DMS53 treated with DMSO at 0.1 percent for 48 hours (cell line): ENCODE data around the gene BMPR2.
A peak's percentile ranks its signal among the peaks of the same experiment; 100 is the strongest.
"Not testable (repeated sequence)": the region's sequence is repeated elsewhere in the genome, so short reads cannot be mapped to it uniquely, and the experiment has no call there.

Experiments
- DNase-seq: peaks from one replicate; lab custom pipeline; 2025; ENCODE audit not compliant: unreplicated experiment; lab: John Stamatoyannopoulos, UW

The BMPR2 gene

DNA sequence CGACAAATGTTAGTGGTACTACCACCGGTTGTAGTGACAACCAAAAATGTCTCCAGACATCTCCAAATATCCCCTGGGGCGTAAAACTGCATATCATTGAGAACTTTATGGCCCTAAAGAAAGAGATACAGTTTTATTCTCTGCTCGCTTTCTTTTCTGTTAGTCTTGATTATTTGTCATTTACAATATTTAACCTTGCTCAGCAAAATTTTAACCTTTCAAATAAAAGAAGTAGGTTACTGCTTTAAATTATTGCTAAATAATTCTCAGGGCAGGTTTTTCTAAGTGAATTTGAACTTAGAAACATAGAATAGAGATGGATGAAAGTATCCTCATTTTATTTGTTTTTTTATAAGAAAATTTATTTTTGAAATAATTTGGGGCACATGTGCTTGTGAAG, 67.9 kb downstream of the BMPR2 start:
- no peak for DNase-seq

GRCh38 chr2:202449344-202449743, 73.2 kb downstream of the BMPR2 start:
- DNase-seq, result no peak

DNA sequence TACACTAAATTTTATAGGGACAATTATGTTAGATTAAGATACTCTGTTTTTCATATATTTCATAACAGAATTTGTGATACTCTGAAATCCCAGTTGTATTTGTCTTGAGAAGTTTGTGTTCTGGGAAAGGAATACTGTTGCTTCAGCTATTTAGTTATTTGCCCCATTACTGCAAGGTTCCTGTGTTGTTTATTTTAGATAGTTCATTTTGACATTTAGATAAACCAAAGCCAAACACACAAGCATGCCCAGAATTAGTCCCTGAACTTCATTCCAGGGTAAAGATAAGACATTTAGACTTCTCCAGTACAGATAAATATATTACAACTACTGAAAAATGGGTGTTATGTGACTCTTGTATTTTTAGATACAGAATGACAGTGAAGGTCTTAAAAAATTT, 74.7 kb downstream of the BMPR2 start:
- DNase-seq, result no peak

DNA sequence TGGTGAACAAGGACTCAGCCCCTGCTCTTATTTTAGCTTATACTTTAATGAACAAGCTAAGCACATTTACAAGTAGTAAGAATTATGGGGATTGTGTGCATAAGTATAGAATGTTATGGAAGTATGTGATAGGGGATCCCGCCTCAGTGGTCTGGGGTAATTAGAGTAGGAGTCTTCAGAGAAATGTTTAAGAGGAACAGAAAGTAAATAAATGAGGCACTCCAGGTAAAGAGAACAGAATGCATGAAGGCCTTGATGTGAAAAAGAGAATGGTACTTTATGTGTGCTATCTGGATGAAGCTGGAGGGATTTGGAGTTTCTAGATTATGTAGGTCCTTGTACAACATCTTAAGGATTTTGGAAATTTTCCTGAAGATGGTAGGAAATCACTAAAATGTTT, 76.6 kb downstream of the BMPR2 start:
- DNase-seq, result no peak

- no peak for DNase-seq
Measured at GRCh38 chr2:202454536-202454935, 78.4 kb downstream of the BMPR2 start.

- no peak for DNase-seq
Measured at GRCh38 chr2:202455114-202455513, 79.0 kb downstream of the BMPR2 start.

DNA sequence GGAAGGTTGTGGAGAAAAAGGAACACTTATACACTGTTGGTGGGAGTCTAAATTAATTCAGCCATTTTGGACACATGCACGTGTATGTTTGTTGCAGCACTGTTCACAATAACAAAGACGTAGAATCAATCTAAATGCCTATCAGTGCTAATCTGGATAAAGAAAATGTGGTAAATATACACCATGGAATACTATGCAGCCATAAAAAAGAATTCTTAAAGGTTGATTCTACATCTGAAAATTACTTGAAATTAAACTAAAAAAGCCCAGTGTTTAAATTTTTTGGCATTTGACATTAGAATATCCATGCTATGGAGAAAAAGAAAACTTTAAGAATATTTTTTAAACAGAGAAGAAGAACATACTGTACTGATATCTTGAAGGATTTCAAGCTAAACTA, 84.0 kb downstream of the BMPR2 start:
- DNase-seq, result no peak

DNA sequence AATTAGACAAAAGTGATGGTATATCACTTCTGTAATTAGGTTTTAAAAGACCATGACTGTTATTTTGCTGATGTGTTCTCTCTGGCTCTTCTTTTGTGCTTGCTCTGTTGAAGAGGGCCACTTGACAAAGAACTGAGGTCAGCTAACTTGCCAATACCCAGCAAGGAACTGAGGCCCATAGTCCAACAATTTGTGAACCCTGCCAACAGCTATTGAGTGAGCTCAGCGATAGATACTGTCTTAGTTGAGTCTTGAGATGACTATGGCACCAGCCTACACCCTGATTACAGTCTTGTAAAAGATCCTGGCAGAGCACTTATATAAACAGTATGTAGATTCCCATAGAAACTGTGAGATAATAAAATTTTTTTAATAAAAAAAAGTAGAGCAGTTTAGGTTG, 103.0 kb downstream of the BMPR2 start:
- DNase-seq, result no peak

DNA sequence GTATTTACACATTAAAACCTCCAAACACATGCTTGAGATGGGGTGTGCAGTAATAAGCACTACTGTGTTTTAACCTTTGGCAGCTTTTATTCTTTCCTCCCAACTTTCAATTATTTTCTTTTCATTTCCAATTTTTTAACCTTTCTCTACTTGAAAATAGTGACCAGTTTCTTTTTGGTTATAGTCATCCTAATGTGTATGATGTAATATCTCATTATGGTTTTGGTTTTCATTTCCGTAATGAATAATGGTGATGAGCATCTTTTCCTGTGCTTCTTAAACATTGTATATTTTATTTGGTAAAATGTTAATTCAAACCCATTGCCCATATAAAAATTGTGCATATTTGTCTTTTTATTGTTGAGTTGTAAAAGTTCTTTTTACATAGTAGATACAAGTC, 103.5 kb downstream of the BMPR2 start:
- no peak for DNase-seq

- no peak for DNase-seq
Measured at GRCh38 chr2:202486351-202486750, 110.2 kb downstream of the BMPR2 start.

DNA sequence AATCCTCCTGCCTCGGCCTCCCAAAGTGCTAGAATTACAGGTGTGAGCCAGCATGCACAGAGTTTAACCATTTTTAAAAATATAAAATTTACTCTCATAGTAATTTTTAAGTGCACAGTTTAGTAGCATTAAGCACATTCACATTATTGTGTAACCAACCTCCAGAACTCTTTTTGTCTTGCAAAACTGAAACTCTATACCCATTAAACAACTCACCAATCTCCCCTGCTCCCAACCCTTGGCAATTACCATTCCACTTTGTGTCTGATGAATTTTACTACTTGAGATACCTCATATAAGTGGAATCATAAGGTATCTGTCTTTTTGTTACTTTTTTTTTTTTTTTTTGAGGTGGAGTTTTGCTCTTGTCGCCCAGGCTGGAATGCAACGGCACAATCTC, 112.5 kb downstream of the BMPR2 start:
- no peak for DNase-seq

GRCh38 chr2:202490479-202490878, 114.4 kb downstream of the BMPR2 start:
- DNase-seq, result no peak

- DNase-seq, result no peak
Measured at GRCh38 chr2:202491514-202491913, 115.4 kb downstream of the BMPR2 start.

- DNase-seq, result peak; percentile 86
Measured at GRCh38 chr2:202494300-202495229, 118.4 kb downstream of the BMPR2 start.

DNA sequence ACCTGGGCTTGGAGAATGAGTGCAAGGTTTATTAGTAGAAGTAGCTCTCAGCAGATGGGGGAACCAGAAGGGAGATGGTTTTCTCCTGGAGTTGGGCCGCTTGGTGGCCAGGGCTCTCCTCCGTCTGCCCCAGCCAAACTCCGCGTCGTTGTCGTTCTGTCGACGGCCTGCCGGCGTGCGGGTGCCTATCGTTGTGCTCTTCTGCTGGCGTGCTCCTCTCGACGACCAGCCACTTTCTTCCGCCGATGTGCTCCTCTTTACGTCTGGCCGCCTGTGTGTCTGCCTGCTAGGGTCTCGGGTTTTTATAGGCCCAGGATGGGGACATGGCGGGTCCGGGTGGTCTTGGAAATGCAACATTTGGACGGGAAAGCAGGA, 119.1 kb downstream of the BMPR2 start:
- DNase-seq, result no peak

GRCh38 chr2:202496835-202497472, 120.8 kb downstream of the BMPR2 start:
- DNase-seq, result not testable (repeated sequence)

- DNase-seq, result not testable (repeated sequence)
Measured at GRCh38 chr2:202497473-202497866, 121.3 kb downstream of the BMPR2 start.

DNA sequence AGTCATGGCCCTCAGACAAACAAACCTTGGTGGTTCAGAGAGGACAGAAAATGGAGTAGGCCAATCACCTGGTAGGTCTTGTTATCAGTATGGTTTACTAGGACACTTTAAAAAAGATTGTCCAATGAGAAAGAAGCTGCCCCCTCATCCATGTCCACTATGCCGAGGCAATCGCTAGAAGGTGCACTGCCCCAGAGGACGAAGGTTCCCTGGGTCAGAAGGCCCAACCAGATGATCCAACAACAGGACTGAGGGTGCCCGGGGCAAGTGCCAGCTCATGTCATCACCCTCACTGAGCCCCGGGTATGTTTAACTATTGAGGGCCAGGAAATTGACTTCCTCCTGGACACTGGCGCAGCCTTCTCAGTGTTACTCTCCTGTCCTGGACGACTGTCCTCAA, 123.7 kb downstream of the BMPR2 start:
- not testable (repeated sequence) for DNase-seq

DNA sequence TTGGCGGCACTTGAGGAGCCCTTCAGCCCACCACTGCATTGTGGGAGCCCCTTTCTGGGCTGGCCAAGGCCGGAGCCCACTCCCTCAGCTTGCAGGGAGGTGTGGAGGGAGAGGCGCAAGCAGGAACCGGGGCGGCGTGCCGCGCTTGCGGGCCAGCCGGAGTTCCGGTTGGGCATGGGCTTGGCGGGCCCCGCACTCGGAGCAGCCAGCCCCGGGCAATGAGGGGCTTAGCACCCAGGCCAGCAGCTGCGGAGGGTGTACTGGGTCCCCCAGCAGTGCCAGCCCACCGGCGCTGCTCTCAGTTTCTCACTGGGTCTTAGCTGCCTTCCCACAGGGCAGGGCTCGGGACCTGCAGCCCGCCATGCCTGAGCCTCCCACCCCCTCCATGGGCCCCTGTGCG, 127.1 kb downstream of the BMPR2 start:
- DNase-seq, result not testable (repeated sequence)

DNA sequence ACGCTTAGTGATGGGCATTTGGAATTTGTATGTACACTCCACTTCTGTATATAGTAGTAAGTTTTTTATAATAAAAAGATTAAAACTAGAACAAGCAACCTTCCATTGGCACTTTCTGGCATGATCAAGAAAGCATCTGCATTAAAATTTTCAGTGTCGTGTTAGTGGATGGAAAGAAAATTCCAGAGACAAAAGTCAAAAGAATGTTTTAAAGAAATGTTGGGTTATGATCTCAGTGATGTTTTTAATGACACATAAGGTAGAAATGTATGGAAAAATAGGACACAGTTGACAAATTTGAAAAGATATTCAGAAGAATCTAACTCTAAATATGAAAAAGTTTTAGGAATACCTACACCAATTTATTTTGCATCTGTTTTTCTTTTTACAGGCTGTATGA, 132.6 kb downstream of the BMPR2 start:
- no peak for DNase-seq

DNA sequence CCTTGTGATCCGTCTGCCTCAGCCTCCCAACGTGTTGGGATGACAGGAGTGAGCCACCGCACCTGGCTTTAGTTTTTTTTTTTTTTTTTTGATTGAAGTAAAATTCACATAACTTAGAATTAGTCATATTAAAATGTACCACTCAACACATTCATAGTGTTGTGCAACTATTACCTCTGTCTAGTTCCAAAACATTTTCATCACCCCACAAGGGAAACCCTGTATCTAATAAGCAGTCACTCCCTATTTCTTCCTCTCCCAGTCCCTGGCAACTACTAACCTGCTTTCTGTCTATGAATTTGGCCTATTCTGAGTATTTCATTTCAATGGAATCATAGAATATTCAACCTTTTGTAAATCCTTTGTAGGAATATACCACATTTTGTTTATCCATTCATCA, 134.8 kb downstream of the BMPR2 start:
- DNase-seq, result no peak

- no peak for DNase-seq
Measured at GRCh38 chr2:202512176-202512575, 136.0 kb downstream of the BMPR2 start.

GRCh38 chr2:202514732-202515131, 138.6 kb downstream of the BMPR2 start:
- DNase-seq, result no peak
